PC-3 (cell line): ENCODE results near the gene CRYBG2. TPM values are rescaled to one million over a fixed set of nuclear protein-coding genes. Genes with fewer than 3 reads are reported as not detected.
A peak's percentile ranks its signal among the peaks of the same experiment; 100 is the strongest.

Source experiments
- ATAC-seq: fragments of 200-7000 bp; cut with Tn5 transposase; 2 replicates; pipeline ENCODE4 v1.9.1; 2020; ENCODE audit warnings: mild to moderate bottlenecking, moderate library complexity
- BruUV-seq: library from RNA; stranded (reverse); fragments of 400-500 nt; replicated peaks from 2 replicates; lab custom pipeline; 2021; lab: Mats Ljungman, UMichigan
- CTCF ChIA-PET: fragments of 300-600 bp; sonication (Branson Sonifier 250); formaldehyde crosslinking; loops from one replicate; lab custom pipeline; 2022; ENCODE audit warnings: antibody characterized with exemption; lab: Charles Lee
- POLR2A ChIA-PET: fragments of 300-600 bp; sonication (Branson Sonifier 250); formaldehyde crosslinking; loops from one replicate; lab custom pipeline; 2022; ENCODE audit warnings: antibody characterized with exemption; ENCODE audit not compliant: unreplicated experiment; lab: Charles Lee
- DNase-seq: peaks from one replicate; pipeline ENCODE4 v3.0.0-alpha.2; 2015
- H2AFZ ChIP-seq: fragments of 300-600 bp; sonication (generic); 2 replicates; pipeline ENCODE4 v1.6.0; 2016; ENCODE audit warnings: antibody characterized with exemption, low read length
- H3F3A ChIP-seq: fragments of 300-600 bp; sonication (generic); one replicate; pipeline ENCODE4 v1.6.0; 2017; ENCODE audit warnings: antibody characterized with exemption, low read length, control low read depth, mild to moderate bottlenecking; ENCODE audit not compliant: unreplicated experiment
- H3K27ac ChIP-seq: fragments of 300-600 bp; sonication (generic); 2 replicates; pipeline ENCODE4 v1.5.1; 2016; ENCODE audit warnings: mild to moderate bottlenecking, low read length
- H3K27me3 ChIP-seq: fragments of 300-600 bp; sonication (generic); 2 replicates; pipeline ENCODE4 v1.6.1; 2016; ENCODE audit warnings: low read length, mixed read lengths
- H3K36me3 ChIP-seq: fragments of 300-600 bp; sonication (generic); 2 replicates; pipeline ENCODE4 v1.6.1; 2016; ENCODE audit warnings: low read depth, mixed run types, low read length, mixed read lengths
- H3K4me1 ChIP-seq: fragments of 300-600 bp; sonication (generic); 2 replicates; pipeline ENCODE4 v1.5.1; 2016; ENCODE audit warnings: low read length; ENCODE audit not compliant: insufficient read depth
- H3K4me2 ChIP-seq: fragments of 300-600 bp; sonication (generic); 2 replicates; pipeline ENCODE4 v1.6.0; 2016; ENCODE audit warnings: low read length
- H3K4me3 ChIP-seq: fragments of 300-600 bp; sonication (generic); 2 replicates; pipeline ENCODE4 v1.5.1; 2016; ENCODE audit warnings: mild to moderate bottlenecking, low read length, mixed read lengths
- H3K79me2 ChIP-seq: fragments of 300-600 bp; sonication (generic); 2 replicates; pipeline ENCODE4 v1.6.1; 2017; ENCODE audit warnings: low read length, mixed read lengths
- H3K9ac ChIP-seq: fragments of 300-600 bp; sonication (generic); 2 replicates; pipeline ENCODE4 v1.6.0; 2016; ENCODE audit warnings: mild to moderate bottlenecking, low read length
- H3K9me2 ChIP-seq: fragments of 300-600 bp; sonication (generic); replicated peaks from 2 replicates; pipeline ENCODE4 v1.6.1; 2016; ENCODE audit warnings: mixed run types, low read length, mixed read lengths
- H3K9me3 ChIP-seq: fragments of 300-600 bp; sonication (generic); 2 replicates; pipeline ENCODE4 v1.6.1; 2016; ENCODE audit warnings: low read length, mixed read lengths
- H4K20me1 ChIP-seq: fragments of 300-600 bp; sonication (generic); 2 replicates; pipeline ENCODE4 v1.6.1; 2016; ENCODE audit warnings: low read length, mixed read lengths
- CTCF ChIP-seq: fragments of 300-600 bp; sonication (generic); conservative IDR thresholded peaks from 2 replicates; pipeline ENCODE4 v1.5.1; 2017; ENCODE audit warnings: antibody characterized with exemption, low read depth, mild to moderate bottlenecking, low read length
- EZH2 ChIP-seq: fragments of 300-600 bp; sonication (generic); IDR thresholded peaks from one replicate; pipeline ENCODE4 v1.6.1; 2017; ENCODE audit warnings: antibody characterized with exemption, mild to moderate bottlenecking, low read length; ENCODE audit not compliant: unreplicated experiment
- EZH2phosphoT487 ChIP-seq: fragments of 300-600 bp; sonication (generic); IDR thresholded peaks from 2 replicates; pipeline ENCODE4 v1.6.1; 2018; ENCODE audit warnings: mild to moderate bottlenecking, antibody characterized with exemption, low read length, borderline replicate concordance
- intact Hi-C: fragments of 100-400 bp; cut with micrococcal nuclease; formaldehyde crosslinking; loops from 2 replicates; pipeline ENCODE4 v1.9.0; 2023
- total RNA-seq: library from RNA; depleted of rRNA; stranded (reverse); fragments of >200 nt; gene quantifications from 2 replicates; pipeline ENCODE4 v1.2.3, GENCODE V29; 2014

Gene CRYBG2
- total RNA-seq, 1 experiment from 2014 or later, result 15.3 TPM

GRCh38 chr1:26351590-26352337 is 2.2 kb downstream of the CRYBG2 start:
- no peak for TF ChIP-seq EZH2
- no peak for TF ChIP-seq EZH2phosphoT487
- peak overlapping the region; percentile 34 for H3K4me3 ChIP-seq
- H3K9me2 ChIP-seq, result no peaks in the 10 kb centered on the region
- H3K9me3 ChIP-seq, result no peaks in the 10 kb centered on the region
- no peaks in the 10 kb centered on the region for H3K27me3 ChIP-seq
- ATAC-seq (peak; percentile 37), DNase-seq (peak; percentile 65)
- H3K4me2 ChIP-seq, result peak overlapping the region; percentile 82
- H3K36me3 ChIP-seq, result no peaks in the 10 kb centered on the region
- no peaks in the 10 kb centered on the region for H3F3A ChIP-seq
- peak overlapping the region; percentile 85 for H3K27ac ChIP-seq
- peaks cover 59% of the 10 kb centered on the region for H3K4me1 ChIP-seq
- peaks cover 12% of the 10 kb centered on the region; the same call in 1 of the 2 replicates for H3K79me2 ChIP-seq
- POLR2A ChIA-PET, result no interaction called here
- no peak overlapping the region for H2AFZ ChIP-seq
- intact Hi-C loops, result no loop called here
- H4K20me1 ChIP-seq, result no peaks in the 10 kb centered on the region
- CTCF ChIA-PET, result interaction anchor here (0.6 kb wide), 1 partner anchor 65 kb away, joined by 3 read pairs; no protein-coding TSS in a partner anchor
- H3K9ac ChIP-seq, result peak overlapping the region; percentile 61
- no TSS peak for BruUV-seq

GRCh38 chr1:26350701-26351589 is 3.0 kb downstream of the CRYBG2 start:
- Histone ChIP-seq H3K79me2 (peaks cover 12% of the 10 kb centered on the region; the same call in 1 of the 2 replicates), H3K27ac (peak overlapping the region; percentile 85), H3K36me3 (no peaks in the 10 kb centered on the region), H3K27me3 (no peaks in the 10 kb centered on the region), H3K9me3 (no peaks in the 10 kb centered on the region), H4K20me1 (no peaks in the 10 kb centered on the region), H3K9ac (peak overlapping the region; percentile 58), H3F3A (no peaks in the 10 kb centered on the region), H3K4me2 (peak overlapping the region; percentile 82), H3K4me3 (no peak overlapping the region), H3K4me1 (peaks cover 55% of the 10 kb centered on the region), H2AFZ (no peak overlapping the region), H3K9me2 (no peaks in the 10 kb centered on the region)
- CTCF ChIA-PET, result interaction anchor here (0.7 kb wide), 1 partner anchor 41 kb away, joined by 4 read pairs; no protein-coding TSS in a partner anchor
- DNase-seq (peak; percentile 42), ATAC-seq (peak; percentile 9; the same call in 1 of the 2 replicates)
- TF ChIP-seq EZH2 (no peak), CTCF (no peak), EZH2phosphoT487 (no peak)
- intact Hi-C loops, result no loop called here
- no TSS peak for BruUV-seq
- POLR2A ChIA-PET, result no interaction called here

GRCh38 chr1:26350343-26350700 is 3.6 kb downstream of the CRYBG2 start:
- peak overlapping the region; percentile 82 for H3K4me2 ChIP-seq
- BruUV-seq, result no TSS peak
- no peak overlapping the region for H2AFZ ChIP-seq
- no peaks in the 10 kb centered on the region for H3K9me2 ChIP-seq
- TF ChIP-seq EZH2, result no peak
- no peak for TF ChIP-seq EZH2phosphoT487
- TF ChIP-seq CTCF, result no peak
- H3K79me2 ChIP-seq, result peaks cover 12% of the 10 kb centered on the region; the same call in 1 of the 2 replicates
- POLR2A ChIA-PET, result no interaction called here
- ATAC-seq (no peak), DNase-seq (no peak)
- H3K9ac ChIP-seq, result peak overlapping the region; percentile 58; the same call in 1 of the 2 replicates
- intact Hi-C loops, result no loop called here
- H4K20me1 ChIP-seq, result no peaks in the 10 kb centered on the region
- no peak overlapping the region for H3K4me3 ChIP-seq
- H3K27ac ChIP-seq, result peak overlapping the region; percentile 85
- no peaks in the 10 kb centered on the region for H3F3A ChIP-seq
- no peaks in the 10 kb centered on the region for H3K36me3 ChIP-seq
- H3K4me1 ChIP-seq, result peaks cover 55% of the 10 kb centered on the region
- no peaks in the 10 kb centered on the region for H3K9me3 ChIP-seq
- no peaks in the 10 kb centered on the region for H3K27me3 ChIP-seq
- CTCF ChIA-PET, result no interaction called here
